Measurements from ENCODE around the gene TMPRSS9. TPM values are rescaled to one million over a fixed set of nuclear protein-coding genes. Genes with fewer than 3 reads are reported as not detected.
"Not testable (repeated sequence)": the region's sequence is repeated elsewhere in the genome, so short reads cannot be mapped to it uniquely, and the experiment has no call there.

The TMPRSS9 gene
- total RNA-seq, 1 donor from 2014 or later, result 0.41 TPM

DNA sequence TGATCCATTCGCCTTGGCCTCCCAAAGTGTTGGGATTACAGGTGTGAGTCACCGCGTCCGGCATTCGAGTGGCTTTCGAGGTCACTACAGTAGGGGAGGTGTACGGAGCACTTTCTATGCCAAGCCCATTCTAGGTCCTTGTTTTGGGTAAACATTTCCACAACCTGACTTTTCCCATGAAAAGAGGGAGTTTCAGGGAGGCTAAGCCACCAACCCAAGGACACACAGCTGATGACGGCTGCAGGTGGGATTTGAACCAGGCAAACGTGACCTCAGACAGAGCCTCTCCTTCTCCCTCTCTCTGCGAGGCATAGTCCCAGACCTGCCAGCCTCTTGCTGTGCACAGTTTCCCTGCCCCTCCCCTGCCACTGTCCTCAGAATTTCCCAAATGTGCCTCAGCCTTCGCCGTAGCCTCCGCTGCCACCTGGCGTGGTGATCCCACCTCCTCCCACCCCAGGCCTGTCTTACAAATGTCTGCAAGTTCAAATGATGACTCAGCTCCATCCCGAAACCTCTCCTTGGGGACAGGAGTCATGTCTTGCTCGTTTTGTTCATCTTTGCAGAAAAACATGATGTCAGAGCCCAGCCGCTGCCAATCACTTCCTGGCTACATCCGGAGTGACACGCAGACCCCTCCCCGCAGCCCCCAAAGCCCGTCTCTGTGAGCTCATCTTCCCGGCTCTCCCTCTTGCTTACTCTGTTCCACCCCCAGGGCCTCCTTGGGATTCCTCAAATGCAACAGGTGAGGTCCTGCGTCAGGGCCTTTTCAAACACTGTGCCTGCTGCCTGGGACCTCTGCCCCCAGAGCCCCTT is 109.2 kb downstream of the TMPRSS9 start:
- DNase-seq (ENCODE audit: extremely low spot score, unreplicated experiment), result no peak

DNA sequence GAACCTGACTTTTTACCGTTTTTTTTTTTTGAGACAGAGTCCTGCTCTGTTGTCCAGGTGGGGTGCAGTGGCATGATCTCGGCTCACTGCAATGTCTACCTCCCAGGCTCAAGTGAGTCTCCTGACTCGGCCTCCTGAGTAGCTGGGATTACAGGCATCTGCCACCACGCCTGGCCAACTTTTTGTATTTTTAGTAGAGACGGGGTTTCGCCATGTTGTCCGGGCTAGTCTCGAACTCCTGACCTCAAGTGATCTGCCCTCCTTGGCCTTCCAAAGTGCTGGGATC is 109.8 kb downstream of the TMPRSS9 start:
- not testable (repeated sequence) for H3K4me3 Mint-ChIP-seq; H3K27me3 Mint-ChIP-seq; H3K36me3 Mint-ChIP-seq; H3K27ac Mint-ChIP-seq; DNase-seq (ENCODE audit: extremely low spot score, unreplicated experiment); H3K9me3 Mint-ChIP-seq; H3K4me1 Mint-ChIP-seq (ENCODE audit: unreplicated experiment)

More for the DNA sequence above, 109.2 kb downstream of the TMPRSS9 start:
- TF ChIP-seq, protein P1, sequence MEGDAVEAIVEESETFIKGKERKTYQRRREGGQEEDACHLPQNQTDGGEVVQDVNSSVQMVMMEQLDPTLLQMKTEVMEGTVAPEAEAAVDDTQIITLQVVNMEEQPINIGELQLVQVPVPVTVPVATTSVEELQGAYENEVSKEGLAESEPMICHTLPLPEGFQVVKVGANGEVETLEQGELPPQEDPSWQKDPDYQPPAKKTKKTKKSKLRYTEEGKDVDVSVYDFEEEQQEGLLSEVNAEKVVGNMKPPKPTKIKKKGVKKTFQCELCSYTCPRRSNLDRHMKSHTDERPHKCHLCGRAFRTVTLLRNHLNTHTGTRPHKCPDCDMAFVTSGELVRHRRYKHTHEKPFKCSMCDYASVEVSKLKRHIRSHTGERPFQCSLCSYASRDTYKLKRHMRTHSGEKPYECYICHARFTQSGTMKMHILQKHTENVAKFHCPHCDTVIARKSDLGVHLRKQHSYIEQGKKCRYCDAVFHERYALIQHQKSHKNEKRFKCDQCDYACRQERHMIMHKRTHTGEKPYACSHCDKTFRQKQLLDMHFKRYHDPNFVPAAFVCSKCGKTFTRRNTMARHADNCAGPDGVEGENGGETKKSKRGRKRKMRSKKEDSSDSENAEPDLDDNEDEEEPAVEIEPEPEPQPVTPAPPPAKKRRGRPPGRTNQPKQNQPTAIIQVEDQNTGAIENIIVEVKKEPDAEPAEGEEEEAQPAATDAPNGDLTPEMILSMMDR (conservative IDR thresholded peaks at IDR 0.05), result no peak
- no peaks in the 10 kb centered on the region for H3K9me3 Mint-ChIP-seq
- H3K27ac Mint-ChIP-seq, result peak overlapping the region; percentile 67
- H3K27me3 Mint-ChIP-seq, result no peaks in the 10 kb centered on the region
- H3K36me3 Mint-ChIP-seq, result no peaks in the 10 kb centered on the region
- H3K4me3 Mint-ChIP-seq, result no peak overlapping the region
- H3K4me1 Mint-ChIP-seq (ENCODE audit: unreplicated experiment), result peaks cover 5% of the 10 kb centered on the region

- peak; percentile 91 for DNase-seq (ENCODE audit: extremely low spot score, unreplicated experiment)
- peaks cover 16% of the 10 kb centered on the region for H3K4me1 Mint-ChIP-seq (ENCODE audit: unreplicated experiment)
- TF ChIP-seq, protein P1 (conservative IDR thresholded peaks at IDR 0.05), result peak; percentile 100
Observed at GRCh38 chr19:2474232-2475017, 114.4 kb downstream of the TMPRSS9 start.

GRCh38 chr19:2475018-2475701 is 115.1 kb downstream of the TMPRSS9 start:
- Mint-ChIP-seq H3K4me1 (ENCODE audit: unreplicated experiment) (peaks cover 14% of the 10 kb centered on the region), H3K36me3 (no peaks in the 10 kb centered on the region), H3K4me3 (peak overlapping the region; percentile 82), H3K9me3 (no peaks in the 10 kb centered on the region), H3K27me3 (peaks cover 32% of the 10 kb centered on the region), H3K27ac (peak overlapping the region; percentile 69)
- TF ChIP-seq, protein P1 (conservative IDR thresholded peaks at IDR 0.05), result no peak
- DNase-seq (ENCODE audit: extremely low spot score, unreplicated experiment), result no peak

More at GRCh38 chr19:2474232-2475017, 114.4 kb downstream of the TMPRSS9 start:
- Mint-ChIP-seq H3K9me3 (no peaks in the 10 kb centered on the region), H3K27ac (peak overlapping the region; percentile 69), H3K4me3 (peak overlapping the region; percentile 82), H3K36me3 (no peaks in the 10 kb centered on the region), H3K27me3 (peaks cover 25% of the 10 kb centered on the region)

Small RNAs within 50 kb of the gene (microRNA-seq; reads per million reads assigned to microRNA genes)
- 1.1 reads per million for gene MIR7108

Other genes starting within 250 kb of the TMPRSS9 start
- gene AP3D1, start 208.7 kb upstream of the TMPRSS9 start, total RNA-seq (ENCODE audit: low replicate concordance), result 127 and 139 TPM in 2 replicates
- gene DOT1L, start 196.3 kb upstream of the TMPRSS9 start, total RNA-seq (ENCODE audit: low replicate concordance), result 68.8 and 76.3 TPM in 2 replicates
- 107 and 131 TPM in 2 replicates for gene PLEKHJ1, start 123.9 kb upstream of the TMPRSS9 start, total RNA-seq (ENCODE audit: low replicate concordance)
- gene SF3A2, start 123.4 kb upstream of the TMPRSS9 start, total RNA-seq (ENCODE audit: low replicate concordance), result 95.5 and 129 TPM in 2 replicates
- 13.8 and 49.5 TPM in 2 replicates for gene AMH, start 110.9 kb upstream of the TMPRSS9 start, total RNA-seq (ENCODE audit: low replicate concordance)
- 0.72 TPM in 1 of 2 replicates, not detected in the other for gene JSRP1, start 103.8 kb upstream of the TMPRSS9 start, total RNA-seq (ENCODE audit: low replicate concordance)
- 0.10 TPM in 1 of 2 replicates, not detected in the other for gene PEAK3, start 78.1 kb upstream of the TMPRSS9 start, total RNA-seq (ENCODE audit: low replicate concordance)
- gene LINGO3, start 52.1 kb upstream of the TMPRSS9 start, total RNA-seq (ENCODE audit: low replicate concordance), result not detected in 2 replicates
- 125 and 134 TPM in 2 replicates for gene LSM7, start 31.7 kb upstream of the TMPRSS9 start, total RNA-seq (ENCODE audit: low replicate concordance)
- 131 and 149 TPM in 2 replicates for gene SPPL2B, start 31.6 kb upstream of the TMPRSS9 start, total RNA-seq (ENCODE audit: low replicate concordance)
- 132 and 139 TPM in 2 replicates for gene TIMM13, start 67.3 kb downstream of the TMPRSS9 start, total RNA-seq (ENCODE audit: low replicate concordance)
- gene LMNB2, start 96.7 kb downstream of the TMPRSS9 start, total RNA-seq (ENCODE audit: low replicate concordance), result 63.6 and 116 TPM in 2 replicates
- 31.1 and 67.3 TPM in 2 replicates for gene GADD45B, start 115.9 kb downstream of the TMPRSS9 start, total RNA-seq (ENCODE audit: low replicate concordance)